Measurements from ENCODE around the gene KPNA6. TPM values are rescaled to one million over a fixed set of nuclear protein-coding genes. Genes with fewer than 3 reads are reported as not detected.

Gene KPNA6
- total and polyA plus RNA-seq, 9 of the 15 experiments (the other 6 are each of a cell fraction or from before 2014, with no cell fraction given), result 20.1 to 54.6 (median 32.2) TPM

DNA sequence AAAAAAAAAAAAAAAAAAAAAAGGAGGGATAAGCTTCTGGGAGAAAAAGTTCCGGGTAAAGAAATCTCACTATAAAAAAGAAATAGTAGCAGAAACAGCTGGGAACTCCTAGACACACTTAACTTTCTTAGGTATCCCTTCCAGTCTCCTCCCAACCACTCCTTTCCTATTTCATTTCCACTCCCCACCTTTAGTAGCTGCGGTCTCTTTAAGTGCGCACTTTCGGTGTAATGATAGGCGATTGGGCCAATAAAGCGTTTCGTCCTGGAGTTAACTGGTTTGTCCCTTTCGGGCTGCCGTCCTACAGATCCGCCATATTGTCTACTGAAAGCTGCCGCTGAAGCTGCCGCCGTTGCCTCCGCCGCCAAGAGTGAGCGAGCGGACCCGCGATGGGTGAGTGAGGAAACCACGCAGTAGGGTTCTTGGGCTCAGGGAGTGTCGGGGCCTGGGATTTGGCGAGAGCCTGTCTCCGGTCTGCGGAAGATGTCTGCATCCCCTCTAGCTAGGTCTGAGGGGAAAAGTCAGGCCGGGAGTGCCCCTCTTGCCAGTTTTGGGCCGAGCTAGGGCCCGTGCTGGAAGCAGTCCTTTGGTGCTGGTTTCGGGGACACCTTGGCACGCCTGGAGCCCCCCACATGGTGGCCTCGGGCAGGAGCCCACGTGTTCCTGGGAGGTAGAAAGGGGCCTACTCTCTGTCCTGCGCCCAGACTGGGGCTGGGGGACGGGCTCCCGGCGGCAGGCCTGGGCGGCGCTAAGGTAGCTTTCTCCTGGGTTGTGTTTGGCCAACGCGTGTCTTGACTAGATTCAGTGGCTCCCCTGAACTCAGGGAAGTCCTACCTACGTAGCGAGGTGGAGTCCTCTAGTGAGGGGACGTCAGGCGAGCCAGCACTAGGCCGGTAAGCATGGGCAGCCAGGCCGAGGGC lies at the start of gene KPNA6 (continued):
- TF ChIP-seq ZNF165 (CRISPR knock-in tag; IDR thresholded peaks at IDR 0.05; ENCODE audit: borderline replicate concordance), result 0 out of 2 replicates have a peak, but pooled peaks have one; percentile 53
- peak; percentile 87 for TF ChIP-seq CXXC5 (CRISPR knock-in tag; IDR thresholded peaks at IDR 0.05)
- peak; percentile 19 to 26; a peak in 3 of 4 replicates for TF ChIP-seq NRF1 (conservative IDR thresholded peaks at IDR 0.05 in 1 of 2, IDR thresholded peaks at IDR 0.05 in 1 of 2)
- TF ChIP-seq ZNF766 (CRISPR knock-in tag; conservative IDR thresholded peaks at IDR 0.05), result 0 out of 2 replicates have a peak, but pooled peaks have one; percentile 8
- TF ChIP-seq, protein P1, sequence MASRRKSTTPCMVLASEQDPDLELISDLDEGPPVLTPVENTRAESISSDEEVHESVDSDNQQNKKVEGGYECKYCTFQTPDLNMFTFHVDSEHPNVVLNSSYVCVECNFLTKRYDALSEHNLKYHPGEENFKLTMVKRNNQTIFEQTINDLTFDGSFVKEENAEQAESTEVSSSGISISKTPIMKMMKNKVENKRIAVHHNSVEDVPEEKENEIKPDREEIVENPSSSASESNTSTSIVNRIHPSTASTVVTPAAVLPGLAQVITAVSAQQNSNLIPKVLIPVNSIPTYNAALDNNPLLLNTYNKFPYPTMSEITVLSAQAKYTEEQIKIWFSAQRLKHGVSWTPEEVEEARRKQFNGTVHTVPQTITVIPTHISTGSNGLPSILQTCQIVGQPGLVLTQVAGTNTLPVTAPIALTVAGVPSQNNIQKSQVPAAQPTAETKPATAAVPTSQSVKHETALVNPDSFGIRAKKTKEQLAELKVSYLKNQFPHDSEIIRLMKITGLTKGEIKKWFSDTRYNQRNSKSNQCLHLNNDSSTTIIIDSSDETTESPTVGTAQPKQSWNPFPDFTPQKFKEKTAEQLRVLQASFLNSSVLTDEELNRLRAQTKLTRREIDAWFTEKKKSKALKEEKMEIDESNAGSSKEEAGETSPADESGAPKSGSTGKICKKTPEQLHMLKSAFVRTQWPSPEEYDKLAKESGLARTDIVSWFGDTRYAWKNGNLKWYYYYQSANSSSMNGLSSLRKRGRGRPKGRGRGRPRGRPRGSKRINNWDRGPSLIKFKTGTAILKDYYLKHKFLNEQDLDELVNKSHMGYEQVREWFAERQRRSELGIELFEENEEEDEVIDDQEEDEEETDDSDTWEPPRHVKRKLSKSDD (conservative IDR thresholded peaks at IDR 0.05; ENCODE audit: low read length), result no peak; the same call in 1 of the 2 replicates
- no peak for TF ChIP-seq NCOA4 (IDR thresholded peaks at IDR 0.05; ENCODE audit: partially characterized antibody)
- TF ChIP-seq, protein P2, sequence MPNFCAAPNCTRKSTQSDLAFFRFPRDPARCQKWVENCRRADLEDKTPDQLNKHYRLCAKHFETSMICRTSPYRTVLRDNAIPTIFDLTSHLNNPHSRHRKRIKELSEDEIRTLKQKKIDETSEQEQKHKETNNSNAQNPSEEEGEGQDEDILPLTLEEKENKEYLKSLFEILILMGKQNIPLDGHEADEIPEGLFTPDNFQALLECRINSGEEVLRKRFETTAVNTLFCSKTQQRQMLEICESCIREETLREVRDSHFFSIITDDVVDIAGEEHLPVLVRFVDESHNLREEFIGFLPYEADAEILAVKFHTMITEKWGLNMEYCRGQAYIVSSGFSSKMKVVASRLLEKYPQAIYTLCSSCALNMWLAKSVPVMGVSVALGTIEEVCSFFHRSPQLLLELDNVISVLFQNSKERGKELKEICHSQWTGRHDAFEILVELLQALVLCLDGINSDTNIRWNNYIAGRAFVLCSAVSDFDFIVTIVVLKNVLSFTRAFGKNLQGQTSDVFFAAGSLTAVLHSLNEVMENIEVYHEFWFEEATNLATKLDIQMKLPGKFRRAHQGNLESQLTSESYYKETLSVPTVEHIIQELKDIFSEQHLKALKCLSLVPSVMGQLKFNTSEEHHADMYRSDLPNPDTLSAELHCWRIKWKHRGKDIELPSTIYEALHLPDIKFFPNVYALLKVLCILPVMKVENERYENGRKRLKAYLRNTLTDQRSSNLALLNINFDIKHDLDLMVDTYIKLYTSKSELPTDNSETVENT (CRISPR knock-in tag; IDR thresholded peaks at IDR 0.05), result peak; percentile 53; the same call in 1 of the 2 replicates
- peak; percentile 25 for TF ChIP-seq RBM22 (IDR thresholded peaks at IDR 0.05; ENCODE audit: low read depth, low read length, poor library complexity, severe bottlenecking)
- TF ChIP-seq, protein P3, sequence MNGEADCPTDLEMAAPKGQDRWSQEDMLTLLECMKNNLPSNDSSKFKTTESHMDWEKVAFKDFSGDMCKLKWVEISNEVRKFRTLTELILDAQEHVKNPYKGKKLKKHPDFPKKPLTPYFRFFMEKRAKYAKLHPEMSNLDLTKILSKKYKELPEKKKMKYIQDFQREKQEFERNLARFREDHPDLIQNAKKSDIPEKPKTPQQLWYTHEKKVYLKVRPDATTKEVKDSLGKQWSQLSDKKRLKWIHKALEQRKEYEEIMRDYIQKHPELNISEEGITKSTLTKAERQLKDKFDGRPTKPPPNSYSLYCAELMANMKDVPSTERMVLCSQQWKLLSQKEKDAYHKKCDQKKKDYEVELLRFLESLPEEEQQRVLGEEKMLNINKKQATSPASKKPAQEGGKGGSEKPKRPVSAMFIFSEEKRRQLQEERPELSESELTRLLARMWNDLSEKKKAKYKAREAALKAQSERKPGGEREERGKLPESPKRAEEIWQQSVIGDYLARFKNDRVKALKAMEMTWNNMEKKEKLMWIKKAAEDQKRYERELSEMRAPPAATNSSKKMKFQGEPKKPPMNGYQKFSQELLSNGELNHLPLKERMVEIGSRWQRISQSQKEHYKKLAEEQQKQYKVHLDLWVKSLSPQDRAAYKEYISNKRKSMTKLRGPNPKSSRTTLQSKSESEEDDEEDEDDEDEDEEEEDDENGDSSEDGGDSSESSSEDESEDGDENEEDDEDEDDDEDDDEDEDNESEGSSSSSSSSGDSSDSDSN (IDR thresholded peaks at IDR 0.05; ENCODE audit: borderline replicate concordance in 1 of 2, low read depth in 2 of 2, low read length in 2 of 2), result peak in 1 of 2 experiments; percentile 52; a peak in 1 of 4 replicates
- TF ChIP-seq, protein P4, sequence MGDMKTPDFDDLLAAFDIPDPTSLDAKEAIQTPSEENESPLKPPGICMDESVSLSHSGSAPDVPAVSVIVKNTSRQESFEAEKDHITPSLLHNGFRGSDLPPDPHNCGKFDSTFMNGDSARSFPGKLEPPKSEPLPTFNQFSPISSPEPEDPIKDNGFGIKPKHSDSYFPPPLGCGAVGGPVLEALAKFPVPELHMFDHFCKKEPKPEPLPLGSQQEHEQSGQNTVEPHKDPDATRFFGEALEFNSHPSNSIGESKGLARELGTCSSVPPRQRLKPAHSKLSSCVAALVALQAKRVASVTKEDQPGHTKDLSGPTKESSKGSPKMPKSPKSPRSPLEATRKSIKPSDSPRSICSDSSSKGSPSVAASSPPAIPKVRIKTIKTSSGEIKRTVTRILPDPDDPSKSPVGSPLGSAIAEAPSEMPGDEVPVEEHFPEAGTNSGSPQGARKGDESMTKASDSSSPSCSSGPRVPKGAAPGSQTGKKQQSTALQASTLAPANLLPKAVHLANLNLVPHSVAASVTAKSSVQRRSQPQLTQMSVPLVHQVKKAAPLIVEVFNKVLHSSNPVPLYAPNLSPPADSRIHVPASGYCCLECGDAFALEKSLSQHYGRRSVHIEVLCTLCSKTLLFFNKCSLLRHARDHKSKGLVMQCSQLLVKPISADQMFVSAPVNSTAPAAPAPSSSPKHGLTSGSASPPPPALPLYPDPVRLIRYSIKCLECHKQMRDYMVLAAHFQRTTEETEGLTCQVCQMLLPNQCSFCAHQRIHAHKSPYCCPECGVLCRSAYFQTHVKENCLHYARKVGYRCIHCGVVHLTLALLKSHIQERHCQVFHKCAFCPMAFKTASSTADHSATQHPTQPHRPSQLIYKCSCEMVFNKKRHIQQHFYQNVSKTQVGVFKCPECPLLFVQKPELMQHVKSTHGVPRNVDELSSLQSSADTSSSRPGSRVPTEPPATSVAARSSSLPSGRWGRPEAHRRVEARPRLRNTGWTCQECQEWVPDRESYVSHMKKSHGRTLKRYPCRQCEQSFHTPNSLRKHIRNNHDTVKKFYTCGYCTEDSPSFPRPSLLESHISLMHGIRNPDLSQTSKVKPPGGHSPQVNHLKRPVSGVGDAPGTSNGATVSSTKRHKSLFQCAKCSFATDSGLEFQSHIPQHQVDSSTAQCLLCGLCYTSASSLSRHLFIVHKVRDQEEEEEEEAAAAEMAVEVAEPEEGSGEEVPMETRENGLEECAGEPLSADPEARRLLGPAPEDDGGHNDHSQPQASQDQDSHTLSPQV (IDR thresholded peaks at IDR 0.05), result peak; percentile 30; the same call in 1 of the 2 replicates
- TF ChIP-seq KLF16 (IDR thresholded peaks at IDR 0.05), result peak; percentile 80
- peak; percentile 84 for TF ChIP-seq POLR2A (conservative IDR thresholded peaks at IDR 0.05)
- TF ChIP-seq ZNF232 (CRISPR knock-in tag; IDR thresholded peaks at IDR 0.05), result peak; percentile 83
- peak; percentile 58 for TF ChIP-seq CREM (IDR thresholded peaks at IDR 0.05; ENCODE audit: low read depth)
